HG03520 (cell line): ENCODE data around the gene ST7.
A peak's percentile ranks its signal among the peaks of the same experiment; 100 is the strongest.
"Not testable (repeated sequence)": the region's sequence is repeated elsewhere in the genome, so short reads cannot be mapped to it uniquely, and the experiment has no call there.

Experiments
- ATAC-seq: cut with Tn5 transposase; IDR thresholded peaks from one replicate; pipeline ENCODE4 v1.9.1; 2021; ENCODE audit warnings: mild to moderate bottlenecking, moderate library complexity; ENCODE audit not compliant: unreplicated experiment

Gene ST7

DNA sequence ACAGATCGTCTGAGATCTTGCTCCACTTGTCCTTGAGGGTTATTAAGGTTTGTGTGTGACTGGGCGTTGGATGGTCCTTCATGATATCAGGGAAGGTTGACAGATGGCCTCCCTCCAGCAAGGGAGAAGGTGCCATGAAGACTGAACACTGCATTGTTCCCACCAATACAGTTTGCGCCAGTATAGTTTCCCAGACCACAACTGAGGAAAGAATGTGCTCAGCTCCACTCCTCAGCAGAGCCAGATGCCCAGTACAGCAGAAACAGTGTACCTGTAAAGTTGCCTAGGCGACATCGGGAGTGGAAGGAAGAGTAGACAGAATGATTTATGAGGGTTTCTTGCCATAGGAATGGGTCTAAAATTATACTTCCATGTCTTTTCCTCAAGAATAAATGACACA lies 137.5 kb downstream of the ST7 start:
- no peak for ATAC-seq

- ATAC-seq: no peak
Measured at GRCh38 chr7:117091721-117092120, 138.4 kb downstream of the ST7 start.

DNA sequence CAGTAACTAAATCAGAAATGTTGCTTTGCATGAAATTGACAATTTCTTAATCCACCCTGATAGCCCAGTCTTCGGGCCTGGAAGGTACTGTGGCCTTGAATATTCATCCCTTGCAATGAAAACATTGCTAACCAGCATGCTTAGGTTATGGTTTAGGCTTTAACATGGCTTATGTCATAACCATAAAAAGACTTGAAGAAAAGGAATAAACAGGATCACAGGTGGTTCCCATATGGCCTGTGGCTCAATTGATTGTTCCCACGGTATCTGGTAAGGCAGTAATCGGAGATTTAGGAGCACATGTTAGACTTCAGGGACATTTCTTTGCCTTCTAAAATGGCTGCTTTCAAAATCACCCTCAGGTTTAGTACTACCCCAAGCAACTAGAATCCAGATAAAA lies 139.5 kb downstream of the ST7 start:
- ATAC-seq: no peak

DNA sequence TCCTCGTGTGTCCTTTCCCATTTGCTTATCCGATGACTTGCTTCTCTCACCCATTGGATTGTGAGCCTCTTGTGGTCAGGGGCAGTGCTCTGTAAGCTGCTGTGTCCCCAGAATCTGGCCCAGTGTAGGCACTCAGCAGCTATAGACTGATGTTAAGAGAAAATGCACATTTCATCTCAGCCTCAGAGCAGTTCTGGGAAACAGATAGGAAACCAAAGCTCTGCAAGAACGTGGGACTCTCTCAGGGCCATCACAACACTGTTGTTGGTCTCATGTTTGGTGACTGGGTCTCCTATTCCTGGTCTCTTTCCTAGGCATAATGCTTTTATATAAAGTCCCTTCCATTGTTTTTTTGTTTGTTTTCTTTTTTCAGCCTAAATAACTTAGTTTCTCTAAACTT lies 141.2 kb downstream of the ST7 start:
- no peak for ATAC-seq

DNA sequence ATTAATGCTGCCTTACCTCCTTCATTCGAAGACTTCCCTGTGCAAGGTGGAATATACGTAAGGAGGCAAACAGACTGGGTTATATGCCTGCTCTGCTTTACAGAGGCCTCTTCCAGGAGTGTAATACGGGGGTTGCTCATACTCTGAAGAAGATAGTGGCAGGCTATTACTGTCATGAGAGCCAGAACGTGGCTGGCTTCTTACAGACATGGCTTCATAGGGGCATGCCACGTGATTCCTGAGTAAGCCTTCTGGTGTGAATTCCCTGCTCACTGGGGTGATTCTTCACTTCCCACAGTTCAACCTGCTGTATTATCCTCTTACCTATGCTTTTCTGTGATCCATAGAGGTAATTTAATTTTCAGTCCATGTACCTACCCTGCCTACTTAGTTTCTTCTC lies 141.8 kb downstream of the ST7 start:
- ATAC-seq: no peak

DNA sequence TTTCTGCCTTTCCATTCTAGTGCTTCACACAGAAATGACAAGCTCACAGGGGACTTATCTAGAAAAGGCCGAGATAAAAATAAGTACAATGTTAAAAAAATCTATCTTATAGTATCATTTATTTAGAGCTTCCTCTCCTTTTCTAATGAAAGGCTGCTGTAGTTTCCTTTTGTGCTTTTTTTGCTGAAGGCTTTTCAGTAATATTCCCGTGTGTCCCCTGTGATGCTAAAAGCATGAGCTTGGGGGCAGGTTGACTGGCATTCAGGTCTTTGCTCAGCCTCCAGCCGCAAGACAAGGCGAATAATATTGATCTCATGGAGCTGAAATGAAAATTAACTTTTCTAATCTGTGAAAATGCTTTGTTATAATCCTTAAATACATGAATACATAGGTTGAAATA lies 143.0 kb downstream of the ST7 start:
- no peak for ATAC-seq

DNA sequence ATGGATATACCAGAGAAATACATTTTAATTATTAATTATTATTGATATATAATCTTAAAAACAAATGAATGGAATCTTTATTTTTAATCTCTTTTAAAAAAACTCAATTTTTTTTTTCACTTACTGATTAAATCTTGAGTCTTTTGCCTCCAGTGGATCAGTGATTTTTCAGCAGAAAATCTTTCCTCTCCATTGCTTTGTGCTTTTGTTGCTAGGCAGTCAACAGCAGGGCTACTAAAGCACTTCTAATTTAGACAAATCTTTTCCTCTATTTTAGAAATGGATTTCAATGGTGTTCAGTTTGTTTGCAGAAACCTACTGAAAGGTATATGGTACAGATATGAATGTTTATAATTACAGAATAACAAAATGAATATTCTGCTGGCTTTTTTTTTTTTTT lies 143.6 kb downstream of the ST7 start:
- no peak for ATAC-seq

DNA sequence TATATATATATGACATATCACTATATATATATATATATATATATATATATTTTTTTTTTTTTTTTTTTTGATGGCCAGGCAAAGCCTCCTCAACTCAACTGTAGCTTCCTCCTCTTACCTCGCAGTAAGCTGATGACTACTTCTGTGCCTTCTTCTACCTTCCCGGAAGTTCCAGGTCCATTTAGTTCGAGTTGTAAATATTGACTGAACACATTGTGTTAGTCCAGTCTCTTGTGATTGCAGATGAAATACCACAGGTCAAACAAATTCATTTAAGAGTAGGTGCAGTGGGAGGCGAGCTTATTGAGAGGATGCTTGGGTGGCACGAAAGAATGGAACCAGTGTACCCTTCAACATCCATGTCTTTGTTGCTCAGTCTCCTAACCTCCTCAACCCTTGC lies 144.6 kb downstream of the ST7 start:
- no peak for ATAC-seq

GRCh38 chr7:117098457-117098856 lies 145.2 kb downstream of the ST7 start:
- no peak for ATAC-seq

- ATAC-seq: no peak
Measured at GRCh38 chr7:117101026-117101425, 147.7 kb downstream of the ST7 start.

DNA sequence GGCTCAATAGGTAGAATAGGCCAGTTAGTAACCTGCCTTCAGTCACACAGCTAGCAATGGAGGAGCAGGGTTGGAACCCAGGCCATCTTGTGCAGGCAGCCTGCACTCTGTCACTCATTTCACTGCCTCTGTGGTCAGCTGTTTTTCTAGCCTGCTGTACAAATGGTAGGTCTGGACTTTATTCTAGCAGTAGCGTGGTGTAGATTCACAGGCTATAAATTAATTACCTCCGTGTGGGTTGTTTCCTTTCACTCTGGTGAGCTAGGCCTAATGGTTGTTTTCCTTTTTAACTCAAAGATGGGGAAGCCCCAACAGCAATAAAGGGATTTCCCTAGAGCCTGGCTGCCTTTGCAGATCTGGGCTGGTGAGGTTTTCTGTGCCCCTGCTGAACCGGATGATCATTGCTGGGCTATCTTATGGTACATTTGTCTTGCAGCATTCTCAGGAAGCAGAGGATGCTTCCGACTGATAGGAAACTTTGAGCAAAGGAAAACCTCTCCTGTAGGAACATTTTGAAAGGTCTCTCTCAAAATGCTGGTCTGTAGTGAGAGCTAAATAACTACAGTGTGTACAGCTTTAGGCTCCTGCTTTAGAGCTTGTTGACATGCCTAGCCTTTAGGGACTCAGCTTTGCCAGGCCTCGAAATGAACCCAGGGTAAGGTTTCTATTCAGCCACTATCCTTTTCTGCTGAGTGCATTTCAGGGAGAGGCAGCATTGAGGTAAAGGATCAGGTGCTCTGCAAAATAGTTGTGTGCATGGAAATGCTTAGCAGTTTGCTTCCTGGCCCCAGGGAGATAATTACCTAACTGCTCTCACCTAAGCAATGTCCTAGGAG lies 157.4 kb downstream of the ST7 start:
- peak; percentile 93 for ATAC-seq

GRCh38 chr7:117111535-117111934 lies 158.2 kb downstream of the ST7 start:
- no peak for ATAC-seq

GRCh38 chr7:117112640-117113039 lies 159.3 kb downstream of the ST7 start:
- no peak for ATAC-seq

DNA sequence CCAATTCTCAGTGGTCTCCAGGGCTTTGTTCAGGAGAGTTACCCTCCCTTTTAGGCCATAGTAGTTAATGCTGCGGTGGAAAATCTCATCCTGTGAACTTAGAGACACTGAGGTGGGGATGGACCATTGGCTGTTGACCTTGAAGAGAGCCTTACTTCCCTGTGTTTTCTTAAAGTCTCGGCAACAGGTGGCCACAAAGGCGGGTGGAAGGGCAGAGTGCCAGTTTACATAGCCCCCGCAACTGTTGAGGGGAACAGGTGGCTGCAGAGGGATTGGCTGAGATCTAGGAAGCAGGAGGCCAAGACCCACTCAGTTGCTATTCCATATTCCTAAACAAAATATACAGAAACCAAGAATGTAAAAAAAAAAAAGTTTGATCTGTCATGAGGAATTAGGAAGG lies 160.6 kb downstream of the ST7 start:
- no peak for ATAC-seq

DNA sequence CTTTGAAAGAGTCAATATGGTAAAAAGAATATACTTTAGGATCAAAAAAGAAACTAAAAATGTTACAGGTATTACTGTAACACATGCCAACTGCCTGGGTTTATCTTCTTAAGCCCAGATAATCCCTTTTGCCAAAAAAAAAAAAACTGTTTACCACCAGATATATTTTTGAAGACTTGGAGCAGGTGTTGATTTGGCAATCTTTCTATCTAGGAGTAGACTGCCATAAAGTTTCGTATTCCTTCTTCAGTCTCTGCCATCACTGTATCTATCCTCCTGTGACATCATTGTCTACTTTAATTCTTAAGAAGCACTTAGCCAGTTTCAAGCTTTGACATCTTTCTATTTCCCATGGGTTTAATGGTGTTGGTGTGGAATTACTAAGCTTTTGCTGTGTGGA lies 161.0 kb downstream of the ST7 start:
- no peak for ATAC-seq

- ATAC-seq: no peak
Measured at GRCh38 chr7:117116211-117116610, 162.9 kb downstream of the ST7 start.

GRCh38 chr7:117117172-117117571 lies 163.9 kb downstream of the ST7 start:
- no peak for ATAC-seq

- ATAC-seq: no peak
Measured at GRCh38 chr7:117118579-117119180, 165.4 kb downstream of the ST7 start.

DNA sequence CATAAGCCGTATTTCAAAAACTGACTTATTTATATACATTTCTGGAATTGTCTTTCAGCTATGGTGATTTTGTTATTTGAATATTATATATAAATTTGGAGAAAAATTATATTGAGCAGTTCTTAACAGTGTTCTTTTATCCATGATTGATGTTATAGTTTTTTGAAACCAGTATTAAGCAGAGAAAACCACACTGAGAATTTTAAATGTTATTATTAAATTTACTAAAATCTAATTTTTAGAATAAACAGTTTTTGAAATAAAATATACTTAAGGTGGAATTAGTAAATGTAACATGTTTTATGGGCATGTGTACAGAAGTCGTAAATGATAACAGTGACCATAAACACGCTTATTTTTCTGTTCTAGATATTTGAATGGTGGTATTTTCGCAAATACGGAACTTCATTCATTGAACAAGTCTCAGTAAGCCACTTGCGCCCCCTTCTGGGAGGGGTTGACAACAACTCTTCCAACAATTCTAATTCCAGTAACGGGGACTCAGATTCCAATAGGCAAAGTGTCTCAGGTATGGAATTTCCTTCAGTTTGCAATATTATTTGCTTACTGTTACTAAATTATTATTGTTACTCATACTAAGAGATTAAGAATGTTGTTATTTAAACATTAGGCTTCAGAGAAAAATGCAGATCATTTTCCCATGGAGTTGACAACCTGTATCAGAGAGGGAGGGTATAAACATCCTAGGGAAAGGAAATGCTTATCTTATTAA lies 166.1 kb downstream of the ST7 start:
- ATAC-seq: peak; percentile 39

DNA sequence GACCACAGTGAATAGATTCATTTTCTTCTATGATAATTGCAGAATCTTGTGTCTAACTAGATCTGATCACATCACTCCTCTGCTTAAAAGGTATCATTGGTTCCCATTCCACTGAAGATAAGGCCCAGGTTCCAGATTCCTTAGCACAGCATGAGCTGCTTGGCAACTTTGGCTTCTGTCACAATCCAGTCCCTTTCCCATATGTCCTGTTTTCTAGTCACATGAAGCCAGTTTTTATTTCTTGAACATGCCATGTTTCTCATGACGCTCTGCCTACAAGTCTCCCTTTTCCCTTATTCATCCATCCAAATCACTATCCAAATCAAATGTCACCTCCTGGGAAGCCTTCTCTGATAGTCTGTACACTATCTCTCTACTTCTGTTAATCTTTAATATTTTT lies 167.0 kb downstream of the ST7 start:
- not testable (repeated sequence) for ATAC-seq

DNA sequence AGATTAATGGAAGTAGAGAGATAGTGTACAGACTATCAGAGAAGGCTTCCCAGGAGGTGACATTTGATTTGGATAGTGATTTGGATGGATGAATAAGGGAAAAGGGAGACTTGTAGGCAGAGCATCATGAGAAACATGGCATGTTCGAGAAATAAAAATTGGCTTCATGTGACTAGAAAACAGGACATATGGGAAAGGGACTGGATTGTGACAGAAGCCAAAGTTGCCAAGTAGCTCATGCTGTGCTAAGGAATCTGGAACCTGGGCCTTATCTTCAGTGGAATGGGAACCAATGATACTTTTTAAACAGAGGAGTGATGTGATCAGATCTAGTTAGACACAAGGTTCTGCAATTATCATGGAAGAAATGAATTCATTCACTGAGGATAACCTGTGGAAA lies 168.7 kb downstream of the ST7 start:
- not testable (repeated sequence) for ATAC-seq

DNA sequence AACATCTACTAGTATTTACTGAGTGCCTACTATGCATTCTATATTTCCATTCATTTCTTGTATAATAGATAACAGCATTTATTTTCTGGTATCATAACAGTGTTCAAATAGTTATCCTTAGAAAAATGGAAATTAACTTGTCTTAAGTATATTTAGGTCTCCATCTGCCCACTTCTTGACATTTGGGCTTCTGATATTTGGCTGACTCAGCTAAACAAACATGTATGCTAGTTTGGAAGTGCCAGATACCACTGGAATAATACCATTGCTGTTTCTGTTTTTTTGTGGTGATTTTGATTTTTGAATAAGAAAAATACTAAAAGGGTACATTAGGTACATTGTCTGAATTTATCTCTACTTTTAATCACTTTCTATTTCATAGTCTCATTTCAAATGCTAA lies 169.2 kb downstream of the ST7 start:
- ATAC-seq: no peak
